Duodenal mucosa (tissue), 2 donors: ENCODE measurements around the gene CMTM3.
"Not testable (repeated sequence)": the region's sequence is repeated elsewhere in the genome, so short reads cannot be mapped to it uniquely, and the experiment has no call there.

Source experiments
- H3K27ac ChIP-seq: one replicate; pipeline ENCODE4 v1.7.0; 2013; ENCODE audit warnings: low read depth, low read length
- H3K27me3 ChIP-seq, 2 donors: one replicate each; pipeline ENCODE4 v1.7.0; 2013; ENCODE audit warnings: low read length in 2 of 2, control low read depth in 1 of 2; ENCODE audit not compliant: insufficient read depth in 2 of 2, control insufficient read depth in 1 of 2
- H3K36me3 ChIP-seq, 2 donors: one replicate each; pipeline ENCODE4 v1.7.0; 2013; ENCODE audit warnings: low read length in 2 of 2, control low read depth in 1 of 2; ENCODE audit not compliant: insufficient read depth in 2 of 2, control insufficient read depth in 1 of 2
- H3K4me1 ChIP-seq, 2 donors: one replicate each; pipeline ENCODE4 v1.7.0; 2013; ENCODE audit warnings: low read length in 2 of 2, control low read depth in 1 of 2; ENCODE audit not compliant: insufficient read depth in 2 of 2, control insufficient read depth in 1 of 2
- H3K4me3 ChIP-seq, 2 donors: one replicate each; pipeline ENCODE4 v1.7.0; 2013; ENCODE audit warnings: low read length in 2 of 2, low read depth in 1 of 2
- H3K9ac ChIP-seq, 2 donors: one replicate each; pipeline ENCODE4 v1.7.0; 2013; ENCODE audit warnings: low read length in 2 of 2, low read depth in 1 of 2
- H3K9me3 ChIP-seq, 2 donors: one replicate each; pipeline ENCODE4 v1.7.0; 2013; ENCODE audit warnings: low read length in 2 of 2, control low read depth in 1 of 2; ENCODE audit not compliant: control insufficient read depth in 1 of 2

Gene CMTM3

GRCh38 chr16:66618588-66619375 is 14.3 kb downstream of the CMTM3 start:
- H3K27me3 ChIP-seq, result no peaks in the 10 kb centered on the region
- no peaks in the 10 kb centered on the region for H3K9me3 ChIP-seq
- no peak overlapping the region for H3K9ac ChIP-seq
- H3K4me1 ChIP-seq, result peaks cover 4% of the 10 kb centered on the region in 2 donors
- no peak overlapping the region for H3K4me3 ChIP-seq
- H3K36me3 ChIP-seq, result peaks cover 0 to 64% of the 10 kb centered on the region in 2 donors
- H3K27ac ChIP-seq, result no peak overlapping the region

- Histone ChIP-seq H3K9ac (no peak overlapping the region), H3K9me3 (no peaks in the 10 kb centered on the region), H3K4me1 (peaks cover 4% of the 10 kb centered on the region in 2 donors), H3K4me3 (no peak overlapping the region), H3K27ac (no peak overlapping the region), H3K27me3 (no peaks in the 10 kb centered on the region), H3K36me3 (peaks cover 0 to 55% of the 10 kb centered on the region in 2 donors)
Observed at GRCh38 chr16:66619534-66620428, 15.3 kb downstream of the CMTM3 start.

- H3K36me3 ChIP-seq, result peaks cover 0 to 49% of the 10 kb centered on the region in 2 donors
- H3K9me3 ChIP-seq, result no peaks in the 10 kb centered on the region
- H3K27ac ChIP-seq, result no peak overlapping the region
- H3K27me3 ChIP-seq, result no peaks in the 10 kb centered on the region
- no peak overlapping the region for H3K4me3 ChIP-seq
- no peak overlapping the region for H3K9ac ChIP-seq
- H3K4me1 ChIP-seq, result peaks cover 4% of the 10 kb centered on the region in 2 donors
Observed at GRCh38 chr16:66620429-66620795, 15.9 kb downstream of the CMTM3 start.

- Histone ChIP-seq H3K27me3 (no peaks in the 10 kb centered on the region), H3K36me3 (peaks cover 0 to 40% of the 10 kb centered on the region in 2 donors), H3K4me3 (no peak overlapping the region), H3K9me3 (no peaks in the 10 kb centered on the region), H3K9ac (no peak overlapping the region), H3K27ac (no peak overlapping the region), H3K4me1 (peaks cover 4% of the 10 kb centered on the region in 2 donors)
Observed at GRCh38 chr16:66621973-66622372, 17.5 kb downstream of the CMTM3 start.

- no peaks in the 10 kb centered on the region for H3K27me3 ChIP-seq
- peaks cover 4% of the 10 kb centered on the region in 2 donors for H3K4me1 ChIP-seq
- no peak overlapping the region for H3K9ac ChIP-seq
- no peaks in the 10 kb centered on the region for H3K9me3 ChIP-seq
- H3K27ac ChIP-seq, result no peak overlapping the region
- peaks cover 0 to 37% of the 10 kb centered on the region in 2 donors for H3K36me3 ChIP-seq
- H3K4me3 ChIP-seq, result no peak overlapping the region
Observed at GRCh38 chr16:66622863-66623262, 18.4 kb downstream of the CMTM3 start.

- Histone ChIP-seq H3K9ac (no peak overlapping the region), H3K27me3 (no peaks in the 10 kb centered on the region), H3K4me1 (no peaks in the 10 kb centered on the region), H3K36me3 (peaks cover 0 to 32% of the 10 kb centered on the region in 2 donors), H3K4me3 (no peak overlapping the region), H3K9me3 (no peaks in the 10 kb centered on the region), H3K27ac (no peak overlapping the region)
Observed at GRCh38 chr16:66623755-66624154, 19.3 kb downstream of the CMTM3 start.

GRCh38 chr16:66627611-66628378 is 23.3 kb downstream of the CMTM3 start:
- H3K4me1 ChIP-seq, H3K9ac ChIP-seq, H3K9me3 ChIP-seq, H3K27ac ChIP-seq, H3K4me3 ChIP-seq, H3K27me3 ChIP-seq, H3K36me3 ChIP-seq: not testable (repeated sequence)

- Histone ChIP-seq H3K4me3 (no peak overlapping the region), H3K4me1 (no peaks in the 10 kb centered on the region), H3K9ac (no peak overlapping the region), H3K36me3 (peaks cover 5 to 6% of the 10 kb centered on the region in 2 donors), H3K27me3 (no peaks in the 10 kb centered on the region), H3K9me3 (no peaks in the 10 kb centered on the region), H3K27ac (no peak overlapping the region)
Observed at GRCh38 chr16:66629856-66630255, 25.4 kb downstream of the CMTM3 start.

GRCh38 chr16:66630561-66631260 is 26.2 kb downstream of the CMTM3 start:
- not testable (repeated sequence) for H3K27me3 ChIP-seq, H3K9ac ChIP-seq, H3K9me3 ChIP-seq, H3K27ac ChIP-seq, H3K4me1 ChIP-seq, H3K4me3 ChIP-seq
- H3K36me3 ChIP-seq, result peaks cover 5 to 11% of the 10 kb centered on the region in 2 donors
